Activated CD4-positive, alpha-beta T cell treated with anti-CD3 and anti-CD28 coated beads, Interleukin-2, amount 10 ng/mL, durations not matched to agents 24 days and 14 days (primary cell): ENCODE measurements around the gene DNAL1. TPM values are rescaled to one million over a fixed set of nuclear protein-coding genes. Genes with fewer than 3 reads are reported as not detected.

ENCODE experiments used
- DNase-seq: peaks from one replicate; pipeline ENCODE4 v3.0.0; 2022
- H3K27ac Mint-ChIP-seq: one replicate; pipeline ENCODE4 v1.8.0; 2022; ENCODE audit warnings: mild to moderate bottlenecking, mixed read lengths
- H3K27me3 Mint-ChIP-seq: one replicate; pipeline ENCODE4 v1.8.0; 2022; ENCODE audit warnings: mixed read lengths
- H3K36me3 Mint-ChIP-seq: one replicate; pipeline ENCODE4 v1.8.0; 2022; ENCODE audit warnings: low read depth, mild to moderate bottlenecking, mixed read lengths
- H3K4me1 Mint-ChIP-seq: one replicate; pipeline ENCODE4 v1.8.0; 2021; ENCODE audit warnings: mixed read lengths
- H3K4me3 Mint-ChIP-seq: one replicate; pipeline ENCODE4 v1.8.0; 2022; ENCODE audit warnings: mild to moderate bottlenecking, moderate library complexity, mixed read lengths
- H3K9me3 Mint-ChIP-seq: one replicate; pipeline ENCODE4 v1.8.0; 2021; ENCODE audit warnings: mixed read lengths
- intact Hi-C: fragments of 100-400 bp; cut with micrococcal nuclease; formaldehyde crosslinking; loops from one replicate; pipeline ENCODE4 v1.15.1; 2023
- total RNA-seq: library from RNA; stranded (reverse); gene quantifications from 2 replicates; pipeline ENCODE4 v1.2.3, GENCODE V29; 2022

Gene DNAL1
- total RNA-seq, 1 donor from 2014 or later: 6.8 TPM

- intact Hi-C loops: loop anchor here (10.0 kb wide), 1 partner anchor 223 kb away; the partner anchor contains the start of gene RIOX1
- Mint-ChIP-seq H3K36me3 (peaks cover 54% of the 10 kb centered on the region), H3K27ac (no peak overlapping the region), H3K4me1 (peaks cover 15% of the 10 kb centered on the region), H3K27me3 (no peaks in the 10 kb centered on the region), H3K4me3 (no peak overlapping the region), H3K9me3 (no peaks in the 10 kb centered on the region)
- DNase-seq: no peak
Measured at GRCh38 chr14:73717711-73718417, 73.1 kb downstream of the DNAL1 start.

GRCh38 chr14:73718418-73719251, 73.8 kb downstream of the DNAL1 start:
- Mint-ChIP-seq H3K9me3 (no peaks in the 10 kb centered on the region), H3K36me3 (peaks cover 56% of the 10 kb centered on the region), H3K4me3 (no peak overlapping the region), H3K27me3 (no peaks in the 10 kb centered on the region), H3K4me1 (peaks cover 10% of the 10 kb centered on the region), H3K27ac (no peak overlapping the region)
- intact Hi-C loops: loop anchor here (10.0 kb wide), 1 partner anchor 224 kb away; the partner anchor contains the start of gene RIOX1
- no peak for DNase-seq

- Mint-ChIP-seq H3K27me3 (no peaks in the 10 kb centered on the region), H3K36me3 (peaks cover 60% of the 10 kb centered on the region), H3K27ac (peak overlapping the region; percentile 19), H3K4me1 (peaks cover 10% of the 10 kb centered on the region), H3K4me3 (no peak overlapping the region), H3K9me3 (no peaks in the 10 kb centered on the region)
- no peak for DNase-seq
- intact Hi-C loops: loop anchor here (10.0 kb wide), 1 partner anchor 225 kb away; the partner anchor contains the start of gene RIOX1
Measured at GRCh38 chr14:73719361-73719760, 74.6 kb downstream of the DNAL1 start.

GRCh38 chr14:73719791-73720190, 75.0 kb downstream of the DNAL1 start:
- intact Hi-C loops: loop anchor here (10.0 kb wide), 1 partner anchor 225 kb away; the partner anchor contains the start of gene RIOX1
- no peaks in the 10 kb centered on the region for H3K9me3 Mint-ChIP-seq
- peaks cover 7% of the 10 kb centered on the region for H3K4me1 Mint-ChIP-seq
- no peak overlapping the region for H3K4me3 Mint-ChIP-seq
- H3K36me3 Mint-ChIP-seq: peaks cover 62% of the 10 kb centered on the region
- no peaks in the 10 kb centered on the region for H3K27me3 Mint-ChIP-seq
- no peak for DNase-seq
- H3K27ac Mint-ChIP-seq: no peak overlapping the region

- H3K36me3 Mint-ChIP-seq: peaks cover 62% of the 10 kb centered on the region
- peak overlapping the region; percentile 5 for H3K27ac Mint-ChIP-seq
Measured at GRCh38 chr14:73720636-73721035, 75.8 kb downstream of the DNAL1 start.

GRCh38 chr14:73721101-73721821, 76.5 kb downstream of the DNAL1 start:
- no peak for DNase-seq
- no peak overlapping the region for H3K27ac Mint-ChIP-seq
- no peaks in the 10 kb centered on the region for H3K27me3 Mint-ChIP-seq
- no peaks in the 10 kb centered on the region for H3K9me3 Mint-ChIP-seq
- intact Hi-C loops: no loop called here
- no peak overlapping the region for H3K4me3 Mint-ChIP-seq
- H3K4me1 Mint-ChIP-seq: peaks cover 7% of the 10 kb centered on the region
- peaks cover 59% of the 10 kb centered on the region for H3K36me3 Mint-ChIP-seq

More at GRCh38 chr14:73720636-73721035, 75.8 kb downstream of the DNAL1 start:
- no peak for DNase-seq
- no peaks in the 10 kb centered on the region for H3K9me3 Mint-ChIP-seq
- intact Hi-C loops: no loop called here
- no peak overlapping the region for H3K4me3 Mint-ChIP-seq
- H3K4me1 Mint-ChIP-seq: peaks cover 6% of the 10 kb centered on the region
- H3K27me3 Mint-ChIP-seq: no peaks in the 10 kb centered on the region

GRCh38 chr14:73722581-73722980, 77.8 kb downstream of the DNAL1 start:
- no peaks in the 10 kb centered on the region for H3K9me3 Mint-ChIP-seq
- H3K4me1 Mint-ChIP-seq: peaks cover 11% of the 10 kb centered on the region
- intact Hi-C loops: no loop called here
- DNase-seq: no peak
- H3K4me3 Mint-ChIP-seq: no peak overlapping the region
- no peaks in the 10 kb centered on the region for H3K27me3 Mint-ChIP-seq
- peaks cover 56% of the 10 kb centered on the region for H3K36me3 Mint-ChIP-seq
- no peak overlapping the region for H3K27ac Mint-ChIP-seq

GRCh38 chr14:73723406-73723796, 78.6 kb downstream of the DNAL1 start:
- Mint-ChIP-seq H3K36me3 (peaks cover 59% of the 10 kb centered on the region), H3K27me3 (no peaks in the 10 kb centered on the region), H3K4me3 (no peak overlapping the region), H3K9me3 (no peaks in the 10 kb centered on the region), H3K4me1 (peaks cover 14% of the 10 kb centered on the region), H3K27ac (peak overlapping the region; percentile 63)
- no peak for DNase-seq
- intact Hi-C loops: no loop called here

- no peaks in the 10 kb centered on the region for H3K27me3 Mint-ChIP-seq
- intact Hi-C loops: no loop called here
- no peak overlapping the region for H3K4me3 Mint-ChIP-seq
- no peaks in the 10 kb centered on the region for H3K9me3 Mint-ChIP-seq
- peak overlapping the region; percentile 63 for H3K27ac Mint-ChIP-seq
- H3K36me3 Mint-ChIP-seq: peaks cover 65% of the 10 kb centered on the region
- H3K4me1 Mint-ChIP-seq: peaks cover 20% of the 10 kb centered on the region
- no peak for DNase-seq
Measured at GRCh38 chr14:73723797-73724661, 79.2 kb downstream of the DNAL1 start.

- intact Hi-C loops: loop anchor here (5.0 kb wide), 1 partner anchor 163 kb away; the partner anchor contains the start of gene ZNF410
- H3K4me1 Mint-ChIP-seq: peaks cover 26% of the 10 kb centered on the region
Measured at GRCh38 chr14:73724696-73725095, 79.9 kb downstream of the DNAL1 start.

GRCh38 chr14:73725116-73726024, 80.6 kb downstream of the DNAL1 start:
- H3K4me1 Mint-ChIP-seq: peaks cover 29% of the 10 kb centered on the region
- DNase-seq: no peak
- H3K27ac Mint-ChIP-seq: peak overlapping the region; percentile 76
- H3K36me3 Mint-ChIP-seq: peaks cover 69% of the 10 kb centered on the region
- intact Hi-C loops: loop anchor here (5.0 kb wide), 1 partner anchor 162 kb away; the partner anchor contains the start of gene ZNF410
- H3K4me3 Mint-ChIP-seq: no peak overlapping the region
- H3K27me3 Mint-ChIP-seq: no peaks in the 10 kb centered on the region
- no peaks in the 10 kb centered on the region for H3K9me3 Mint-ChIP-seq

More at GRCh38 chr14:73724696-73725095, 79.9 kb downstream of the DNAL1 start:
- Mint-ChIP-seq H3K4me3 (no peak overlapping the region), H3K36me3 (peaks cover 66% of the 10 kb centered on the region), H3K27me3 (no peaks in the 10 kb centered on the region), H3K27ac (no peak overlapping the region), H3K9me3 (no peaks in the 10 kb centered on the region)
- no peak for DNase-seq
